Loucy (cell line): ENCODE data around the gene NXN.

ENCODE experiments used
- H2AFZ ChIP-seq: fragments of 200-600 bp; sonication (generic); 2 replicates; pipeline ENCODE4 v1.6.0; 2016; ENCODE audit warnings: antibody characterized with exemption, mild to moderate bottlenecking, low read length, moderate library complexity
- H3F3A ChIP-seq: fragments of 200-600 bp; 2 replicates; pipeline ENCODE4 v1.6.0; 2016; ENCODE audit warnings: antibody characterized with exemption, low read depth, mild to moderate bottlenecking
- H3K27me3 ChIP-seq: fragments of 200-600 bp; sonication (generic); 2 replicates; pipeline ENCODE4 v1.6.1; 2014; ENCODE audit warnings: low read length, mild to moderate bottlenecking; ENCODE audit not compliant: insufficient read depth, poor library complexity, severe bottlenecking
- H3K36me3 ChIP-seq: fragments of 200-600 bp; sonication (generic); 2 replicates; pipeline ENCODE4 v1.6.1; 2016; ENCODE audit warnings: low read length; ENCODE audit not compliant: insufficient read depth
- H3K4me1 ChIP-seq: fragments of 200-600 bp; sonication (generic); 2 replicates; pipeline ENCODE4 v1.5.1; 2014; ENCODE audit warnings: low read length, mild to moderate bottlenecking; ENCODE audit not compliant: insufficient read depth, poor library complexity, severe bottlenecking
- H3K4me2 ChIP-seq: fragments of 200-600 bp; sonication (generic); 2 replicates; pipeline ENCODE4 v1.6.0; 2014; ENCODE audit warnings: antibody characterized with exemption, low read length, low read depth, mild to moderate bottlenecking; ENCODE audit not compliant: poor library complexity, severe bottlenecking
- H3K4me3 ChIP-seq: fragments of 200-600 bp; sonication (generic); 2 replicates; pipeline ENCODE4 v1.5.1; 2014; ENCODE audit warnings: low read length, mild to moderate bottlenecking, mixed read lengths; ENCODE audit not compliant: poor library complexity, severe bottlenecking
- H3K79me2 ChIP-seq: fragments of 200-600 bp; sonication (generic); 2 replicates; pipeline ENCODE4 v1.6.1; 2014; ENCODE audit warnings: low read length; ENCODE audit not compliant: insufficient read depth
- H3K9ac ChIP-seq: fragments of 200-600 bp; sonication (generic); 2 replicates; pipeline ENCODE4 v1.6.0; 2014; ENCODE audit warnings: mild to moderate bottlenecking, low read depth, low read length, moderate library complexity; ENCODE audit not compliant: poor library complexity, severe bottlenecking
- H3K9me2 ChIP-seq: fragments of 200-600 bp; sonication (generic); replicated peaks from 2 replicates; pipeline ENCODE4 v1.6.1; 2016; ENCODE audit warnings: low read depth, low read length, mixed read lengths
- H3K9me3 ChIP-seq: fragments of 200-600 bp; sonication (generic); 2 replicates; pipeline ENCODE4 v1.6.1; 2014; ENCODE audit warnings: mild to moderate bottlenecking, antibody characterized with exemption, low read length, low read depth; ENCODE audit not compliant: insufficient read depth
- H4K20me1 ChIP-seq: fragments of 200-600 bp; sonication (generic); 2 replicates; pipeline ENCODE4 v1.6.0; 2014; ENCODE audit warnings: antibody characterized with exemption, low read length, mild to moderate bottlenecking; ENCODE audit not compliant: insufficient read depth, poor library complexity, severe bottlenecking
- CTCF ChIP-seq: fragments of 200-600 bp; sonication (generic); conservative IDR thresholded peaks from 2 replicates; pipeline ENCODE4 v1.5.1; 2014; ENCODE audit warnings: mild to moderate bottlenecking, antibody characterized with exemption, low read length
- EZH2phosphoT487 ChIP-seq: fragments of 200-600 bp; IDR thresholded peaks from 2 replicates; pipeline ENCODE4 v1.6.1; 2018; ENCODE audit warnings: antibody characterized with exemption, mild to moderate bottlenecking, moderate library complexity, borderline replicate concordance

NXN gene

DNA sequence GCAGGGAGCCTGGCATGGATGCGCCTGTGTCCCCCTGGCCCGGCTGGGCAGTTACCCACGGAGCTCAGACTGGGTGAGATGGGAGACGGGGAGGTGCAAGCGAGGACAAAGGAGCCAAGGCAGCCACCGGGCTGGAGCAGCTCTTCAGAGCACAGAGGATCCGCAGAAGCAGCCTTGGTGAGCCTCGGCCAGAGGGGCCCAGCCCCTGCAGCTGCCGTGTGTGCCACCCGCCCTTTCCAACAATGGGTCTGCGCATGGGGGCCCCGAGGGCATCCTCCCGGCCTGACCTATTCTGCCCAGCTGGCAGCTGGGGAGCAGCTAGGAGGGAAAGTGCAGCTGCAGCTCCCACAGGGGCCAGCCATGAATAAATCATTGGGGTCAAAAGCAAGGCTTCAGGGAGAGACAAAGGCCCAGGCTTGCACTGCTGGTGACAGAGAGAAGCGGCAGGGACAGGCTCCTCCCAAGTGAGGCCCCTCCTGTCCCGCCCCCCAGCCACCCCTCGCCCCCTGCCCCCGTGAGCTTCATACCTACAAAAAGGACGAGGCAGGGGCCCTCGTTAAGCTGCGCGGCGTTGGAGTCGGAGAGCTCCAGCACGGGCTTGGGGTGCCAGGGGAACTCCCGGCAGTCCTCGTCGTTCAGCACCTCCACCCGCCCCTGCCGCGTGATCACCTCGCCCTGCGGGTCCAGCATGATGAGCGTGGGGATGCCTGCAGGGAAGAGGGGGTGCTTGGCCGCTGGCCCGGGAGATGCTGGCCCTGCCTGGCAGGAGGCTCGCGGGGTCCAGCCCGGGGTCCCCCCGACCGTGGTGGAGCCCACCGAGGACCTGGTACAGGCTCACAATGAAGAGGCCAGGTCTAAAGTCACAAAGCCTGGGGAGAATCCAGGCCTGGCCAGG is 174.8 kb downstream of the NXN start:
- H3K4me2 ChIP-seq: no peak overlapping the region
- no peaks in the 10 kb centered on the region; the same call in 1 of the 2 replicates for H3K9me3 ChIP-seq
- no peak for TF ChIP-seq CTCF
- no peak for TF ChIP-seq EZH2phosphoT487
- H3K4me3 ChIP-seq: no peak overlapping the region
- H2AFZ ChIP-seq: no peak overlapping the region
- H3K9me2 ChIP-seq: no peaks in the 10 kb centered on the region
- H3K79me2 ChIP-seq: no peaks in the 10 kb centered on the region
- H3K36me3 ChIP-seq: no peaks in the 10 kb centered on the region
- H3K27me3 ChIP-seq: no peaks in the 10 kb centered on the region
- no peaks in the 10 kb centered on the region for H4K20me1 ChIP-seq
- H3K9ac ChIP-seq: no peak overlapping the region
- H3K4me1 ChIP-seq: no peaks in the 10 kb centered on the region
- H3F3A ChIP-seq: no peaks in the 10 kb centered on the region

- TF ChIP-seq EZH2phosphoT487 (no peak), CTCF (no peak)
- Histone ChIP-seq H3K4me2 (no peak overlapping the region), H3K36me3 (no peaks in the 10 kb centered on the region)
Measured at GRCh38 chr17:802901-803881, 176.4 kb downstream of the NXN start.

GRCh38 chr17:802481-802880 is 177.1 kb downstream of the NXN start:
- no peak overlapping the region for H3K4me2 ChIP-seq
- H3K79me2 ChIP-seq: no peaks in the 10 kb centered on the region
- no peaks in the 10 kb centered on the region for H3K4me1 ChIP-seq
- H3K9ac ChIP-seq: no peak overlapping the region
- no peaks in the 10 kb centered on the region for H3K27me3 ChIP-seq
- no peaks in the 10 kb centered on the region for H4K20me1 ChIP-seq
- no peak overlapping the region for H2AFZ ChIP-seq
- H3K9me3 ChIP-seq: no peaks in the 10 kb centered on the region; the same call in 1 of the 2 replicates
- no peak overlapping the region for H3K4me3 ChIP-seq
- no peaks in the 10 kb centered on the region for H3K36me3 ChIP-seq
- H3K9me2 ChIP-seq: no peaks in the 10 kb centered on the region
- TF ChIP-seq EZH2phosphoT487 (no peak), CTCF (no peak)
- H3F3A ChIP-seq: no peaks in the 10 kb centered on the region

More at GRCh38 chr17:802901-803881, 176.4 kb downstream of the NXN start:
- Histone ChIP-seq H3K4me1 (no peaks in the 10 kb centered on the region), H3K79me2 (no peaks in the 10 kb centered on the region), H3F3A (no peaks in the 10 kb centered on the region), H3K9ac (no peak overlapping the region), H2AFZ (no peak overlapping the region), H3K27me3 (no peaks in the 10 kb centered on the region), H4K20me1 (no peaks in the 10 kb centered on the region), H3K9me3 (no peaks in the 10 kb centered on the region; the same call in 1 of the 2 replicates), H3K9me2 (no peaks in the 10 kb centered on the region), H3K4me3 (no peak overlapping the region)
